DMS79 treated with DMSO at 0.1 percent for 48 hours (cell line): ENCODE data around the gene NKX2-4.
"Not testable (repeated sequence)": the region's sequence is repeated elsewhere in the genome, so short reads cannot be mapped to it uniquely, and the experiment has no call there.

ENCODE experiments used
- DNase-seq: peaks from one replicate; lab custom pipeline; 2025; lab: John Stamatoyannopoulos, UW

The NKX2-4 gene

GRCh38 chr20:21393816-21394519 lies 3.4 kb downstream of the NKX2-4 start:
- DNase-seq, result no peak

- DNase-seq, result peak; percentile 48
Measured at GRCh38 chr20:21393166-21393565, 4.2 kb downstream of the NKX2-4 start.

- DNase-seq, result no peak
Measured at GRCh38 chr20:21391972-21392352, 5.4 kb downstream of the NKX2-4 start.

- DNase-seq, result no peak
Measured at GRCh38 chr20:21391185-21391971, 5.9 kb downstream of the NKX2-4 start.

GRCh38 chr20:21390768-21391167 lies 6.6 kb downstream of the NKX2-4 start:
- DNase-seq, result no peak

GRCh38 chr20:21389368-21389767 lies 8.0 kb downstream of the NKX2-4 start:
- no peak for DNase-seq

GRCh38 chr20:21388566-21388965 lies 8.8 kb downstream of the NKX2-4 start:
- DNase-seq, result no peak

- peak; percentile 22 for DNase-seq
Measured at GRCh38 chr20:21387528-21387927, 9.8 kb downstream of the NKX2-4 start.

GRCh38 chr20:21386111-21386510 lies 11.2 kb downstream of the NKX2-4 start:
- no peak for DNase-seq

- no peak for DNase-seq
Measured at GRCh38 chr20:21384308-21384892, 12.9 kb downstream of the NKX2-4 start.

GRCh38 chr20:21381619-21382018 lies 15.7 kb downstream of the NKX2-4 start:
- no peak for DNase-seq

GRCh38 chr20:21380711-21381110 lies 16.6 kb downstream of the NKX2-4 start:
- DNase-seq, result no peak

GRCh38 chr20:21378259-21378658 lies 19.1 kb downstream of the NKX2-4 start:
- DNase-seq, result no peak

- no peak for DNase-seq
Measured at GRCh38 chr20:21377701-21378100, 19.6 kb downstream of the NKX2-4 start.

GRCh38 chr20:21376626-21377025 lies 20.7 kb downstream of the NKX2-4 start:
- DNase-seq, result no peak

- DNase-seq, result no peak
Measured at GRCh38 chr20:21373436-21373835, 23.9 kb downstream of the NKX2-4 start.

- no peak for DNase-seq
Measured at GRCh38 chr20:21372016-21372415, 25.3 kb downstream of the NKX2-4 start.

- no peak for DNase-seq
Measured at GRCh38 chr20:21371193-21371592, 26.1 kb downstream of the NKX2-4 start.

GRCh38 chr20:21368791-21369190 lies 28.5 kb downstream of the NKX2-4 start:
- no peak for DNase-seq

- not testable (repeated sequence) for DNase-seq
Measured at GRCh38 chr20:21366273-21366672, 31.1 kb downstream of the NKX2-4 start.

- no peak for DNase-seq
Measured at GRCh38 chr20:21365771-21366170, 31.6 kb downstream of the NKX2-4 start.

GRCh38 chr20:21364413-21364812 lies 32.9 kb downstream of the NKX2-4 start:
- DNase-seq, result no peak

GRCh38 chr20:21361266-21361665 lies 36.1 kb downstream of the NKX2-4 start:
- peak; percentile 75 for DNase-seq
